ENCODE data around the gene PTPRM. TPM values are rescaled to one million over a fixed set of nuclear protein-coding genes. Genes with fewer than 3 reads are reported as not detected.

The PTPRM gene
- total and polyA plus RNA-seq, 2 of the 4 experiments (the other 2 are of a cell fraction) = 28.3 to 51.2 TPM

DNA sequence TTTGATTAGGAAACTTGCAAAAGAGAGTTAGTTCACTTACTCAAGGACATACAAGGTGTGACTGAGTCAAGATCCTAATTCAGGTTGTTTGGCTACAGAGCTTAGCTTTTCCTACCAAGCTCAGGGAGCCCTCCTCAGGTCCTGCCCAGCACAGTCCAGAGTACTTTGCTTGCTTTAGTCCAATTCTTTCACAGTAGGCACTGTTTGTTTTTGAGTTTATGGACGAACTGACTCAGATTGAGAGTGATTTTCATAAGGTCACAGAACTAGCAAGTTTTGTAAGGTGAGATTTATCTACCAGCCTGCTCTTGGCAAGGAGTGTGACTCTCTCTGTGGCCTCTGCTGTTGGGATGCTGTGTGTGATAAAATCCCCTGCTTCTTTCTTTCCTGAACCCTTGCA lies 310.5 kb downstream of the PTPRM start:
- TF ChIP-seq BHLHE40 (IDR thresholded peaks at IDR 0.05; ENCODE audit: low read depth, low read length) (no peak), MXI1 (IDR thresholded peaks at IDR 0.05; ENCODE audit: borderline replicate concordance, low read depth, low read length) (no peak), USF2 (IDR thresholded peaks at IDR 0.05; ENCODE audit: low read depth, low read length) (no peak), SMC3 (IDR thresholded peaks at IDR 0.05; ENCODE audit: low read depth, low read length) (no peak), RCOR1 (IDR thresholded peaks at IDR 0.05; ENCODE audit: insufficient replicate concordance, low read length) (no peak), RAD21 (IDR thresholded peaks at IDR 0.05; ENCODE audit: low read length) (no peak), NFE2L2 (IDR thresholded peaks at IDR 0.05; ENCODE audit: low read depth, low read length) (no peak), MAFK (IDR thresholded peaks at IDR 0.05; ENCODE audit: low read depth, low read length) (no peak), RFX5 (IDR thresholded peaks at IDR 0.05; ENCODE audit: low read depth, low read length) (no peak), MAZ (IDR thresholded peaks at IDR 0.05; ENCODE audit: borderline replicate concordance, low read depth, low read length) (no peak), FOS (IDR thresholded peaks at IDR 0.05; ENCODE audit: low read depth, low read length) (no peak), POLR2A (IDR thresholded peaks at IDR 0.05; ENCODE audit: low read depth, low read length) (no peak), CEBPB (IDR thresholded peaks at IDR 0.05; ENCODE audit: low read depth, low read length) (no peak), ELK1 (IDR thresholded peaks at IDR 0.05; ENCODE audit: borderline replicate concordance, low read depth, low read length) (no peak), CHD1 (IDR thresholded peaks at IDR 0.05; ENCODE audit: low read depth, low read length) (no peak)
- TF ChIP-seq, protein P1, sequence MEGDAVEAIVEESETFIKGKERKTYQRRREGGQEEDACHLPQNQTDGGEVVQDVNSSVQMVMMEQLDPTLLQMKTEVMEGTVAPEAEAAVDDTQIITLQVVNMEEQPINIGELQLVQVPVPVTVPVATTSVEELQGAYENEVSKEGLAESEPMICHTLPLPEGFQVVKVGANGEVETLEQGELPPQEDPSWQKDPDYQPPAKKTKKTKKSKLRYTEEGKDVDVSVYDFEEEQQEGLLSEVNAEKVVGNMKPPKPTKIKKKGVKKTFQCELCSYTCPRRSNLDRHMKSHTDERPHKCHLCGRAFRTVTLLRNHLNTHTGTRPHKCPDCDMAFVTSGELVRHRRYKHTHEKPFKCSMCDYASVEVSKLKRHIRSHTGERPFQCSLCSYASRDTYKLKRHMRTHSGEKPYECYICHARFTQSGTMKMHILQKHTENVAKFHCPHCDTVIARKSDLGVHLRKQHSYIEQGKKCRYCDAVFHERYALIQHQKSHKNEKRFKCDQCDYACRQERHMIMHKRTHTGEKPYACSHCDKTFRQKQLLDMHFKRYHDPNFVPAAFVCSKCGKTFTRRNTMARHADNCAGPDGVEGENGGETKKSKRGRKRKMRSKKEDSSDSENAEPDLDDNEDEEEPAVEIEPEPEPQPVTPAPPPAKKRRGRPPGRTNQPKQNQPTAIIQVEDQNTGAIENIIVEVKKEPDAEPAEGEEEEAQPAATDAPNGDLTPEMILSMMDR (conservative IDR thresholded peaks at IDR 0.05; ENCODE audit: low read depth, low read length) = no peak
- H3K27ac ChIP-seq (ENCODE audit: insufficient read depth, low read length) = no peak overlapping the region
- H3K27me3 ChIP-seq (ENCODE audit: control insufficient read depth, insufficient read depth, low read length) = no peaks in the 10 kb centered on the region
- no peak overlapping the region for H2AK9ac ChIP-seq (replicated peaks; ENCODE audit: low read depth, low read length, poor library complexity)
- H2BK15ac ChIP-seq (ENCODE audit: low read depth, low read length) = no peak overlapping the region
- peaks cover under 1% of the 10 kb centered on the region; the same call in 1 of the 2 replicates for H3K9me1 ChIP-seq (ENCODE audit: insufficient read depth, low read length)
- intact Hi-C loops (cut with micrococcal nuclease) = no loop called here
- H3K4me2 ChIP-seq (ENCODE audit: low read depth, low read length) = no peak overlapping the region
- WGBS, 2 experiments (ENCODE audit: extremely low coverage in 2 of 2, insufficient read length in 1 of 2) = 17% methylated on average over 1 of the region's 1 CpG; no CpG with 5 or more reads in 1 of the 2 experiments
- H4K91ac ChIP-seq (ENCODE audit: insufficient read depth, low read depth, low read length) = no peak overlapping the region
- ChIA-PET CTCF (no interaction called here), POLR2A (ENCODE audit: unreplicated experiment) (no interaction called here)
- H2BK20ac ChIP-seq (ENCODE audit: low read depth, low read length) = no peak overlapping the region
- no peaks in the 10 kb centered on the region; the same call in 1 of the 2 replicates for H3K9me3 ChIP-seq (ENCODE audit: control insufficient read depth, insufficient read depth, low read length)
- H2BK5ac ChIP-seq (ENCODE audit: low read depth, low read length, poor library complexity, severe bottlenecking) = no peak overlapping the region
- H3K79me1 ChIP-seq (ENCODE audit: low read depth in 1 of 2, low read length in 2 of 2) = peaks cover 3 to 8% of the 10 kb centered on the region in 2 experiments; a peak in 2 of 4 replicates
- H2BK120ac ChIP-seq (ENCODE audit: low read depth, low read length) = no peak overlapping the region
- H3K18ac ChIP-seq (ENCODE audit: low read depth, low read length) = no peak overlapping the region
- no peak overlapping the region for H3K4ac ChIP-seq (ENCODE audit: low read depth, low read length)
- H3K4me3 ChIP-seq (ENCODE audit: insufficient read depth, low read depth, low read length) = no peak overlapping the region
- no peak overlapping the region for H2AFZ ChIP-seq (replicated peaks; ENCODE audit: low read length, poor library complexity)
- ATAC-seq (ENCODE audit: low read depth) (peak; percentile 42; the same call in 1 of the 2 replicates), DNase-seq (no peak)
- H4K8ac ChIP-seq (ENCODE audit: low read depth in 2 of 2, low read length in 2 of 2) = no peak overlapping the region
- H3K14ac ChIP-seq (replicated peaks; ENCODE audit: low read depth, low read length) = no peak overlapping the region
- in situ Hi-C loops (cut with MboI; ENCODE audit: low sequenced_read_pairs) = no loop called here
- dilution Hi-C loops (cut with HindIII; ENCODE audit: low sequenced_read_pairs, unreplicated experiment) = no loop called here
- H3K9ac ChIP-seq (ENCODE audit: low read depth, low read length) = no peak overlapping the region
- H4K5ac ChIP-seq (ENCODE audit: low read depth, low read length) = no peak overlapping the region
- no TSS peak for BruUV-seq (replicated peaks)
- peaks cover 6% of the 10 kb centered on the region; the same call in 1 of the 2 replicates for H4K20me1 ChIP-seq (ENCODE audit: insufficient read depth, low read length)
- no peaks in the 10 kb centered on the region for H3K4me1 ChIP-seq (ENCODE audit: control insufficient read depth, insufficient read depth, low read length)
- H3K56ac ChIP-seq (ENCODE audit: extremely low read depth, insufficient read depth, low read length) = no peak overlapping the region
- H3K23ac ChIP-seq (ENCODE audit: low read depth, low read length) = no peak overlapping the region
- H3K36me3 ChIP-seq (ENCODE audit: control insufficient read depth, insufficient read depth, low read length) = no peaks in the 10 kb centered on the region
- H2AK5ac ChIP-seq (ENCODE audit: low read depth, low read length) = no peak overlapping the region
